Measurements from ENCODE around the gene TTLL8. TPM values are rescaled to one million over a fixed set of nuclear protein-coding genes. Genes with fewer than 3 reads are reported as not detected.
A peak's percentile ranks its signal among the peaks of the same experiment; 100 is the strongest.

Gene TTLL8
- total and polyA plus RNA-seq, 2 of the 8 experiments (the other 6 are each of a cell fraction or from before 2014, with no cell fraction given): not detected

GRCh38 chr22:49979587-49980264 is 78.4 kb downstream of the TTLL8 start:
- Histone ChIP-seq H2AK5ac (ENCODE audit: low read depth, low read length) (no peak overlapping the region), H4K8ac (ENCODE audit: extremely low read depth, insufficient read depth, low read length) (no peak overlapping the region), H3K9me3 (ENCODE audit: insufficient read depth in 2 of 2, low read depth in 1 of 2, low read length in 1 of 2) (no peaks in the 10 kb centered on the region), H3K79me2 (ENCODE audit: control insufficient read depth in 1 of 2, insufficient read depth in 2 of 2, low read length in 2 of 2) (no peaks in the 10 kb centered on the region), H3K14ac (ENCODE audit: insufficient read length) (no peak overlapping the region), H2BK20ac (ENCODE audit: low read length) (no peak overlapping the region), H3K36me3 (ENCODE audit: control insufficient read depth in 2 of 4, insufficient read depth in 4 of 4, low read length in 3 of 4) (no peaks in the 10 kb centered on the region; a peak in 1 of 8 replicates), H3K79me1 (ENCODE audit: low read depth, low read length) (peaks cover 3% of the 10 kb centered on the region), H3K56ac (replicated peaks; ENCODE audit: insufficient read length, low read depth, low read length) (no peak overlapping the region), H3K4me3 (ENCODE audit: extremely low read depth in 1 of 4, insufficient read depth in 2 of 4, low read depth in 3 of 4, low read length in 4 of 4) (no peak overlapping the region), H3K4me1 (replicated peaks in 1 of 4; ENCODE audit: control insufficient read depth in 3 of 4, insufficient read depth in 4 of 4, low read length in 3 of 4) (peaks cover 0 to 4% (median 0%) of the 10 kb centered on the region in 4 experiments; a peak in 1 of 7 replicates), H4K5ac (ENCODE audit: insufficient read length, low read depth, low read length) (no peak overlapping the region), H3K18ac (ENCODE audit: extremely low read depth, low read length) (no peak overlapping the region), H2AFZ (ENCODE audit: low read length) (no peak overlapping the region), H3K4ac (replicated peaks; ENCODE audit: insufficient read length, low read depth, low read length) (no peak overlapping the region), H3K4me2 (ENCODE audit: insufficient read depth in 1 of 2, low read depth in 2 of 2, low read length in 2 of 2) (no peak overlapping the region), H4K91ac (replicated peaks; ENCODE audit: insufficient read length, low read length) (no peak overlapping the region), H2BK5ac (ENCODE audit: low read depth, low read length) (no peak overlapping the region), H3K27ac (ENCODE audit: low read depth, low read length) (no peak overlapping the region), H3K9ac (replicated peaks in 1 of 4; ENCODE audit: extremely low read depth in 1 of 4, low read depth in 3 of 4, low read length in 3 of 4) (no peak overlapping the region), H3K23ac (ENCODE audit: insufficient read length) (no peak overlapping the region), H2BK15ac (ENCODE audit: low read length) (no peak overlapping the region), H3K23me2 (ENCODE audit: low read depth, low read length) (peaks cover 9% of the 10 kb centered on the region; the same call in 1 of the 2 replicates), H3K27me3 (replicated peaks in 1 of 4; ENCODE audit: control insufficient read depth in 3 of 4, extremely low read depth in 1 of 4, insufficient read depth in 3 of 4, low read length in 3 of 4) (peaks cover 4 to 18% (median 13%) of the 10 kb centered on the region in 4 experiments), H2BK12ac (ENCODE audit: low read depth, low read length) (no peak overlapping the region), H2BK120ac (replicated peaks; ENCODE audit: low read depth, low read length) (no peak overlapping the region), H4K20me1 (replicated peaks in 1 of 2; ENCODE audit: control insufficient read depth in 1 of 2, insufficient read depth in 2 of 2, low read length in 2 of 2) (peaks cover 0 to 5% of the 10 kb centered on the region in 2 experiments)
- DNase-seq (ENCODE audit: low read depth in 1 of 2, low spot score in 2 of 2) (peak in 1 of 2 experiments; percentile 57), FAIRE-seq (peak; percentile 91)
- ChIA-PET CTCF (ENCODE audit: partially characterized antibody) (interaction anchor here (0.8 to 8.1 kb wide), 17 partner anchors 9 to 212 kb away, joined by 3 to 83 read pairs (median 4); no protein-coding TSS in a partner anchor), POLR2A (ENCODE audit: partially characterized antibody) (interaction anchor here (0.7 kb wide), 1 partner anchor 132 kb away, joined by 3 read pairs; no protein-coding TSS in a partner anchor)
- 58% methylated on average over 7 of the region's 7 CpGs; no CpG with 5 or more reads in 1 of the 2 experiments for WGBS, 2 experiments (ENCODE audit: extremely low coverage in 1 of 2, insufficient coverage in 1 of 2, insufficient read length in 1 of 2, insufficient replicate concordance in 2 of 2, low coverage in 1 of 2, low lambda C conversion rate in 2 of 2, missing lambda C conversion rate in 1 of 2)
- TF ChIP-seq TBP (IDR thresholded peaks at IDR 0.05; ENCODE audit: low read depth, low read length) (no peak), CTCF (IDR thresholded peaks at IDR 0.05; ENCODE audit: control extremely low read depth in 1 of 3, insufficient read depth in 1 of 3, low read depth in 1 of 3, low read length in 3 of 3) (peak; percentile 47 to 90 (median 57)), TEAD4 (IDR thresholded peaks at IDR 0.05; ENCODE audit: low read depth, low read length) (peak; percentile 35; the same call in 1 of the 2 replicates), RAD21 (IDR thresholded peaks at IDR 0.05 in 1 of 2, conservative IDR thresholded peaks at IDR 0.05 in 1 of 2; ENCODE audit: low read depth in 2 of 2, low read length in 2 of 2) (peak; percentile 33 to 55; a peak in 3 of 4 replicates), SRF (IDR thresholded peaks at IDR 0.05; ENCODE audit: low read depth, low read length) (no peak)

All from H1 (cell line).